ENCODE measurements around the gene HDAC4.

Gene HDAC4

DNA sequence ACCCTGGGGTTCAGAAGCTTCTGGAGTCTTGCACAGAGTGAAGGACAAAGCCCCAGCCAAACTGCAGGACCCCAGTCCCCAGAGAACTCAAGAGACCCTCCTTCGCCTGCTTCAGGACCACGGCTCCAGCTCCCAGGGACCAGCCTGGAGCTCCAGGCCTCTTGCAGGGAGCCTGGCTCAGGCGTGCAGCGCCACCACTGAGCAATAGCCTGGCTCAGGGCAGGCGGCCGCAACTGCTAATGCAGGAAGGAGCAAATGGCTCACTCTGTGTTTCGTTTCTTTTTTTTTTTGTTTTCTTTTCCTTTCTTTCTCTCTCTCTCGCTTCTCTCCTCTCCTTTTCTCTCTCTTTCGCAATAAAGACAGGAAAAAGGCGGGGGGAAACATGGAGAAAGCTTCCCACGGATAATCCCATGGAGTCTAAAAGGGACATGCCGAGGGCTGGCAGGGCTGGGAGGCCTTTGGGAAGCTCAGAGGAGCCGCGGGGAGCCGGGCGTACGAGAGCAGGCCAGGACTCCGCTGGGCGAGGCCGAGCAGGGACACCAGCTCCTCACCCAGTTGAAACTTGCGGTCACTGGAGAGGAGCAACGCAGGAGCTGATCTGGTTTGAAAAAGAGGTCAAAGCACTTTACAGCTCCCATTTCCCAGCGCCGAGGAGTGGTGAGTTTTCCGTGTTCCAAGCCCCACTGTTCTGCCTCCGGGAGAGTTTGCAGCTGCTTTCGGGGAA lies 308.1 kb downstream of the HDAC4 start:
- TF ChIP-seq, protein P1, sequence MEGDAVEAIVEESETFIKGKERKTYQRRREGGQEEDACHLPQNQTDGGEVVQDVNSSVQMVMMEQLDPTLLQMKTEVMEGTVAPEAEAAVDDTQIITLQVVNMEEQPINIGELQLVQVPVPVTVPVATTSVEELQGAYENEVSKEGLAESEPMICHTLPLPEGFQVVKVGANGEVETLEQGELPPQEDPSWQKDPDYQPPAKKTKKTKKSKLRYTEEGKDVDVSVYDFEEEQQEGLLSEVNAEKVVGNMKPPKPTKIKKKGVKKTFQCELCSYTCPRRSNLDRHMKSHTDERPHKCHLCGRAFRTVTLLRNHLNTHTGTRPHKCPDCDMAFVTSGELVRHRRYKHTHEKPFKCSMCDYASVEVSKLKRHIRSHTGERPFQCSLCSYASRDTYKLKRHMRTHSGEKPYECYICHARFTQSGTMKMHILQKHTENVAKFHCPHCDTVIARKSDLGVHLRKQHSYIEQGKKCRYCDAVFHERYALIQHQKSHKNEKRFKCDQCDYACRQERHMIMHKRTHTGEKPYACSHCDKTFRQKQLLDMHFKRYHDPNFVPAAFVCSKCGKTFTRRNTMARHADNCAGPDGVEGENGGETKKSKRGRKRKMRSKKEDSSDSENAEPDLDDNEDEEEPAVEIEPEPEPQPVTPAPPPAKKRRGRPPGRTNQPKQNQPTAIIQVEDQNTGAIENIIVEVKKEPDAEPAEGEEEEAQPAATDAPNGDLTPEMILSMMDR (IDR thresholded peaks at IDR 0.05; ENCODE audit: low read length), result no peak
- TF ChIP-seq EZH2 (optimal IDR thresholded peaks at IDR 0.05; ENCODE audit: low read depth, low read length) (no peak), EZH2phosphoT487 (IDR thresholded peaks at IDR 0.05; ENCODE audit: low read length) (no peak)
- Histone ChIP-seq H2AFZ (ENCODE audit: low read length) (no peak overlapping the region), H3F3A (ENCODE audit: insufficient read depth, low read length) (no peaks in the 10 kb centered on the region), H3K27me3 (replicated peaks; ENCODE audit: insufficient read depth, low read length) (no peaks in the 10 kb centered on the region), H3K9me2 (replicated peaks; ENCODE audit: insufficient read depth, low read length) (no peaks in the 10 kb centered on the region), H3K9ac (ENCODE audit: low read length) (no peak overlapping the region), H3K36me3 (replicated peaks; ENCODE audit: insufficient read depth, low read length) (no peaks in the 10 kb centered on the region), H3K4me2 (ENCODE audit: low read depth, low read length) (no peak overlapping the region), H3K9me3 (replicated peaks; ENCODE audit: insufficient read depth, low read length) (no peaks in the 10 kb centered on the region), H3K4me3 (ENCODE audit: low read length) (no peak overlapping the region), H3K4me1 (ENCODE audit: low read length) (no peaks in the 10 kb centered on the region), H3K79me2 (ENCODE audit: low read length) (no peaks in the 10 kb centered on the region), H4K20me1 (ENCODE audit: insufficient read depth, low read length) (no peaks in the 10 kb centered on the region), H3K27ac (ENCODE audit: low read length) (no peak overlapping the region)
- DNase-seq, result no peak

DNA sequence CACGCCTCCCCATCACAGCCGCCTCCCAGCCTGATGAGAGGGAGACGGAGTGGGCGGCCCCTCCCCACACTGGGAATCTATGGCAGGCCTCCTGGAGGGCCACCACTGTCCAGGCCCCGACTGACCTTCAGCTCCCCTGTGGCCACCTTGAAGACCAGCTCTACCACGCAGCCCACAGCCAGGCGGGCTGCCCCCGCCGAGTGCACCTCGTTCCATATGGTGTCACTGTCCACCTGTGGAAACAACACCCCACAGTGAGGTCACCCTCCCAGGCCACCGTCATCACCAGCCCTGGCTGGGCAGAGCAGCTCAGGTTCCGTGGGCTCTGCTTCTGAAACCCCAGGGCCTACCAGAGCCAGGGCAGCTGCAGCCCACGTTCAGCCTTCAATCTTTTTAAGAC lies 310.9 kb downstream of the HDAC4 start:
- no peak overlapping the region for H3K9ac ChIP-seq (ENCODE audit: low read length)
- no peaks in the 10 kb centered on the region for H3K79me2 ChIP-seq (ENCODE audit: low read length)
- no peak overlapping the region for H2AFZ ChIP-seq (ENCODE audit: low read length)
- no peaks in the 10 kb centered on the region for H3K9me2 ChIP-seq (replicated peaks; ENCODE audit: insufficient read depth, low read length)
- no peaks in the 10 kb centered on the region for H3K4me1 ChIP-seq (ENCODE audit: low read length)
- TF ChIP-seq, protein P1 (IDR thresholded peaks at IDR 0.05; ENCODE audit: low read length), result no peak
- TF ChIP-seq EZH2 (optimal IDR thresholded peaks at IDR 0.05; ENCODE audit: low read depth, low read length), result no peak
- TF ChIP-seq EZH2phosphoT487 (IDR thresholded peaks at IDR 0.05; ENCODE audit: low read length), result no peak
- H4K20me1 ChIP-seq (ENCODE audit: insufficient read depth, low read length), result no peaks in the 10 kb centered on the region
- H3K4me2 ChIP-seq (ENCODE audit: low read depth, low read length), result no peak overlapping the region
- H3F3A ChIP-seq (ENCODE audit: insufficient read depth, low read length), result no peaks in the 10 kb centered on the region
- H3K36me3 ChIP-seq (replicated peaks; ENCODE audit: insufficient read depth, low read length), result no peaks in the 10 kb centered on the region
- H3K9me3 ChIP-seq (replicated peaks; ENCODE audit: insufficient read depth, low read length), result no peaks in the 10 kb centered on the region
- no peak for DNase-seq
- no peak overlapping the region for H3K27ac ChIP-seq (ENCODE audit: low read length)
- no peaks in the 10 kb centered on the region for H3K27me3 ChIP-seq (replicated peaks; ENCODE audit: insufficient read depth, low read length)
- H3K4me3 ChIP-seq (ENCODE audit: low read length), result no peak overlapping the region

DNA sequence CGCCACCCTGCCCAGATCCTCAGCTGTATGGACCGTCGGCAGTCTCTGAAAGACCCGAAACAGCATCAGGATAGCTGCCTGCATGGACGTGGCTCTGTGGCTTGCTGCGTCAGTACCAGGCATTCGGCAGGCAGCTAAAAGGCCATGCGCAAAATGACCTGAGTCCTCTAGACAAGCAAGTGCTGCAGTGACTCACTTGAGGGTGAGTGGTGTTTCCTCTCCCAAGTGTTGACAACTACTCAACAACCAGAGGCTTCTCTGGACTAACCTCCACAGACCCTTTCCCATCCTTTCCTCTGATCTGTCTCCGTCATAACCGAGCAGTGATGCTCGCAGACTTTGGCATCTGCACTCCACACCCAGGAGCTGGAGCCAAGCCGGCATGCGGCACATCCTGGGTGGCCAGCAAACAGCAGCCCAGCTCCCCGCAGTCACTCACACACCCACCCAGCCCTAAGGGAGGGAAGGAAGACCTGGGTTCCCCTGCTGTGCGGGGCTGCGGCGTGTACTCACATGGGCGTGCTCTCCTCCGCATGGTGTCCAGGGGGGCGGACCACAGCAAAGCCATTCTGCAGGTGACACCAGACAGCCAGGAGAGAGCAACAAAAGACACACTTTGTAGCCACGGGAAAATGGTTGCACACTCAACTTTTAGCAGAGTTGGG lies 313.6 kb downstream of the HDAC4 start:
- no peak for DNase-seq
- Histone ChIP-seq H3K9ac (ENCODE audit: low read length) (no peak overlapping the region), H3K27me3 (replicated peaks; ENCODE audit: insufficient read depth, low read length) (no peaks in the 10 kb centered on the region), H3K4me2 (ENCODE audit: low read depth, low read length) (no peak overlapping the region), H2AFZ (ENCODE audit: low read length) (no peak overlapping the region), H3K36me3 (replicated peaks; ENCODE audit: insufficient read depth, low read length) (no peaks in the 10 kb centered on the region), H3K4me1 (ENCODE audit: low read length) (no peaks in the 10 kb centered on the region), H3K79me2 (ENCODE audit: low read length) (no peaks in the 10 kb centered on the region), H4K20me1 (ENCODE audit: insufficient read depth, low read length) (no peaks in the 10 kb centered on the region), H3K27ac (ENCODE audit: low read length) (no peak overlapping the region), H3K9me2 (replicated peaks; ENCODE audit: insufficient read depth, low read length) (no peaks in the 10 kb centered on the region), H3K9me3 (replicated peaks; ENCODE audit: insufficient read depth, low read length) (no peaks in the 10 kb centered on the region), H3F3A (ENCODE audit: insufficient read depth, low read length) (no peaks in the 10 kb centered on the region), H3K4me3 (ENCODE audit: low read length) (no peak overlapping the region)
- no peak for TF ChIP-seq EZH2 (optimal IDR thresholded peaks at IDR 0.05; ENCODE audit: low read depth, low read length)
- TF ChIP-seq, protein P1 (IDR thresholded peaks at IDR 0.05; ENCODE audit: low read length), result no peak
- no peak for TF ChIP-seq EZH2phosphoT487 (IDR thresholded peaks at IDR 0.05; ENCODE audit: low read length)
